ENCODE data around the gene TBC1D4.

Gene TBC1D4

GRCh38 chr13:75236774-75237173 is 245.2 kb downstream of the TBC1D4 start:
- H3K9me3 ChIP-seq (replicated peaks; ENCODE audit: insufficient read depth, low read length): no peaks in the 10 kb centered on the region
- no peaks in the 10 kb centered on the region for H3K36me3 ChIP-seq (replicated peaks; ENCODE audit: insufficient read depth, low read length)

More at GRCh38 chr13:75236774-75237173, 245.2 kb downstream of the TBC1D4 start:
- no peak overlapping the region for H3K4me3 ChIP-seq (ENCODE audit: low read length)
- no peaks in the 10 kb centered on the region for H4K20me1 ChIP-seq (ENCODE audit: insufficient read depth, low read length)
- H3K4me2 ChIP-seq (ENCODE audit: low read depth, low read length): no peak overlapping the region
- no peaks in the 10 kb centered on the region for H3F3A ChIP-seq (ENCODE audit: insufficient read depth, low read length)
- TF ChIP-seq EZH2 (optimal IDR thresholded peaks at IDR 0.05; ENCODE audit: low read depth, low read length) (no peak), EZH2phosphoT487 (IDR thresholded peaks at IDR 0.05; ENCODE audit: low read length) (no peak), CTCF (IDR thresholded peaks at IDR 0.05; ENCODE audit: low read length) (no peak)
- no peak overlapping the region for H3K9ac ChIP-seq (ENCODE audit: low read length)
- H3K9me2 ChIP-seq (replicated peaks; ENCODE audit: insufficient read depth, low read length): no peaks in the 10 kb centered on the region
- no peaks in the 10 kb centered on the region for H3K4me1 ChIP-seq (ENCODE audit: low read length)
- no peak for DNase-seq
- H3K27me3 ChIP-seq (replicated peaks; ENCODE audit: insufficient read depth, low read length): no peaks in the 10 kb centered on the region
- H3K27ac ChIP-seq (ENCODE audit: low read length): no peak overlapping the region
- no peak overlapping the region for H2AFZ ChIP-seq (ENCODE audit: low read length)
- H3K79me2 ChIP-seq (ENCODE audit: low read length): no peaks in the 10 kb centered on the region
